Gastrocnemius medialis (tissue), 4 donors: ENCODE measurements around the gene ENGASE. TPM values are rescaled to one million over a fixed set of nuclear protein-coding genes. Genes with fewer than 3 reads are reported as not detected.
"Not testable (repeated sequence)": the region's sequence is repeated elsewhere in the genome, so short reads cannot be mapped to it uniquely, and the experiment has no call there.

Experiments
- ATAC-seq, 2 donors: fragments of 150-250 bp; one replicate each; pipeline ENCODE4 v1.9.1; 2016
- DNase-seq, 2 donors: peaks; one replicate each; pipeline ENCODE4 v3.0.0-alpha.2; 2019
- H3K27ac ChIP-seq, 4 donors: fragments of 200-600 bp; sonication (generic); 1 replicate in 1 of 4; 2 replicates in 3 of 4; pipeline ENCODE4 v1.5.1; 2016 to 2018; ENCODE audit warnings: mild to moderate bottlenecking in 2 of 4, moderate library complexity in 1 of 4
- H3K27me3 ChIP-seq, 3 donors: fragments of 200-600 bp; sonication (generic) in 2 of 3; 1 replicate in 1 of 3; 2 replicates in 2 of 3; pipeline versions ENCODE4 v1.5.1 to v1.6.0; 2016 to 2019; ENCODE audit warnings: mild to moderate bottlenecking in 1 of 3, moderate library complexity in 1 of 3
- H3K36me3 ChIP-seq, 2 donors: fragments of 200-600 bp; sonication (generic) in 1 of 2; one replicate each; pipeline ENCODE4 v1.5.1; 2017 to 2018
- H3K4me1 ChIP-seq, 2 donors: fragments of 200-600 bp; sonication (generic) in 1 of 2; one replicate each; pipeline ENCODE4 v1.5.1; 2016 to 2017; ENCODE audit warnings: mild to moderate bottlenecking in 2 of 2
- H3K4me3 ChIP-seq, 4 donors: fragments of 200-600 bp; sonication (generic) in 3 of 4; 1 replicate in 1 of 4; 2 replicates in 3 of 4; pipeline ENCODE4 v1.5.1; 2016 to 2019; ENCODE audit warnings: mild to moderate bottlenecking in 2 of 4
- H3K9me3 ChIP-seq, 3 donors: fragments of 200-600 bp; sonication (generic) in 2 of 3; 1 replicate in 1 of 3; 2 replicates in 2 of 3; pipeline ENCODE4 v1.5.1; 2016 to 2019
- CTCF ChIP-seq, 5 experiments: fragments of 450-650 bp in 3 of 5; fragments of 200-600 bp in 2 of 5; sonication (generic) in 2 of 5; IDR thresholded peaks in 4 of 5; conservative IDR thresholded peaks in 1 of 5; 1 replicate in 4 of 5; 2 replicates in 1 of 5; pipeline ENCODE4 v1.5.1; 2016 to 2019; ENCODE audit warnings: antibody characterized with exemption in 5 of 5, mild to moderate bottlenecking in 3 of 5, moderate library complexity in 3 of 5
- POLR2A ChIP-seq, 2 donors: fragments of 450-650 bp; IDR thresholded peaks; one replicate each; pipeline ENCODE4 v1.6.1; 2017; ENCODE audit warnings: antibody characterized with exemption in 2 of 2, mild to moderate bottlenecking in 2 of 2, moderate library complexity in 2 of 2
- in situ Hi-C, 4 donors: fragments of 200-750 bp; cut with MboI; loops; one replicate each; pipeline versions ENCODE4 v1.15.0 to v1.8.0; 2017; ENCODE audit warnings: low sequenced_read_pairs in 4 of 4
- intact Hi-C: fragments of 100-400 bp; cut with DNase I; formaldehyde crosslinking; loops from one replicate; pipeline ENCODE4 v1.15.1; 2023; ENCODE audit warnings: low total_unique reads
- total RNA-seq, 4 donors: library from RNA; depleted of rRNA; stranded (reverse); fragments of >200 nt; gene quantifications; one replicate each; pipeline versions ENCODE4 v1.1.0 to v1.2.3, GENCODE V29; 2016

Gene ENGASE
- total RNA-seq, 4 donors from 2014 or later = 5.1 to 14.2 (median 9.3) TPM

GRCh38 chr17:79027274-79027924 lies 47.2 kb upstream of the ENGASE start:
- in situ Hi-C loops (no loop called here), intact Hi-C loops (no loop called here)
- Histone ChIP-seq H3K27me3 (no peaks in the 10 kb centered on the region), H3K27ac (peak overlapping the region; percentile 43 to 83 (median 78)), H3K4me1 (peaks cover 47 to 50% of the 10 kb centered on the region in 2 donors), H3K36me3 (no peaks in the 10 kb centered on the region), H3K9me3 (no peaks in the 10 kb centered on the region), H3K4me3 (peak overlapping the region in 3 of 4 donors; percentile 15 to 67 (median 21))
- DNase-seq (no peak), ATAC-seq (no peak)
- no peak for TF ChIP-seq POLR2A (IDR thresholded peaks at IDR 0.05)
- TF ChIP-seq CTCF (IDR thresholded peaks at IDR 0.05 in 4 of 5, conservative IDR thresholded peaks at IDR 0.05 in 1 of 5) = no peak

GRCh38 chr17:79027925-79028491 lies 46.6 kb upstream of the ENGASE start:
- DNase-seq = no peak
- H3K4me3 ChIP-seq = peak overlapping the region in 1 of 4 donors; percentile 67
- no peaks in the 10 kb centered on the region for H3K9me3 ChIP-seq
- H3K27ac ChIP-seq = peak overlapping the region; percentile 43 to 83 (median 78)
- ATAC-seq = no peak
- H3K36me3 ChIP-seq = no peaks in the 10 kb centered on the region
- TF ChIP-seq CTCF (IDR thresholded peaks at IDR 0.05 in 4 of 5, conservative IDR thresholded peaks at IDR 0.05 in 1 of 5) (no peak), POLR2A (IDR thresholded peaks at IDR 0.05) (no peak)
- H3K27me3 ChIP-seq = no peaks in the 10 kb centered on the region
- peaks cover 45 to 47% of the 10 kb centered on the region in 2 donors for H3K4me1 ChIP-seq
- intact Hi-C loops = no loop called here
- in situ Hi-C loops = no loop called here

- H3K4me1 ChIP-seq = peaks cover 45 to 47% of the 10 kb centered on the region in 2 donors
- no peaks in the 10 kb centered on the region for H3K27me3 ChIP-seq
- in situ Hi-C loops = no loop called here
- no peak overlapping the region for H3K4me3 ChIP-seq
- H3K36me3 ChIP-seq = no peaks in the 10 kb centered on the region
- TF ChIP-seq POLR2A (IDR thresholded peaks at IDR 0.05) (no peak), CTCF (IDR thresholded peaks at IDR 0.05 in 4 of 5, conservative IDR thresholded peaks at IDR 0.05 in 1 of 5) (peak in 1 of 5 experiments; percentile 17)
- ATAC-seq = no peak
- no peak for DNase-seq
- intact Hi-C loops = no loop called here
- no peaks in the 10 kb centered on the region for H3K9me3 ChIP-seq
- H3K27ac ChIP-seq = peak overlapping the region in 3 of 4 donors; percentile 78 to 83 (median 78)
Observed at GRCh38 chr17:79028496-79029326, 45.9 kb upstream of the ENGASE start.

GRCh38 chr17:79029327-79030009 lies 45.2 kb upstream of the ENGASE start:
- H3K4me1 ChIP-seq = peaks cover 48 to 49% of the 10 kb centered on the region in 2 donors
- intact Hi-C loops = no loop called here
- no peak for DNase-seq
- in situ Hi-C loops = no loop called here
- ATAC-seq = no peak
- peak overlapping the region in 3 of 4 donors; percentile 14 to 78 (median 43) for H3K27ac ChIP-seq
- no peak overlapping the region for H3K4me3 ChIP-seq
- TF ChIP-seq CTCF (IDR thresholded peaks at IDR 0.05 in 4 of 5, conservative IDR thresholded peaks at IDR 0.05 in 1 of 5) = no peak
- TF ChIP-seq POLR2A (IDR thresholded peaks at IDR 0.05) = no peak
- no peaks in the 10 kb centered on the region for H3K9me3 ChIP-seq
- no peaks in the 10 kb centered on the region for H3K36me3 ChIP-seq
- no peaks in the 10 kb centered on the region for H3K27me3 ChIP-seq

- in situ Hi-C loops, DNase-seq, H3K36me3 ChIP-seq, H3K27me3 ChIP-seq, H3K9me3 ChIP-seq, intact Hi-C loops, H3K4me3 ChIP-seq, ATAC-seq: not testable (repeated sequence)
- H3K27ac ChIP-seq = peak overlapping the region in 2 of 4 donors; percentile 30 to 78
- peaks cover 39 to 48% of the 10 kb centered on the region in 2 donors for H3K4me1 ChIP-seq
Observed at GRCh38 chr17:79030636-79031035, 44.0 kb upstream of the ENGASE start.
